WTC11 (cell line): Measurements from ENCODE around the gene JAKMIP1. TPM values are rescaled to one million over a fixed set of nuclear protein-coding genes. Genes with fewer than 3 reads are reported as not detected.

Source experiments
- ATAC-seq: fragments of 200-7000 bp; cut with Tn5 transposase; 2 replicates; pipeline ENCODE4 v1.10.0; 2021; ENCODE audit warnings: mild to moderate bottlenecking, moderate library complexity
- CTCF ChIA-PET: fragments of 300-600 bp; sonication (Branson Sonifier 250); formaldehyde crosslinking; loops from one replicate; lab custom pipeline; 2021; ENCODE audit warnings: antibody characterized with exemption; lab: Charles Lee
- POLR2A ChIA-PET: fragments of 350-600 bp; sonication (Branson Sonifier 250); formaldehyde crosslinking; loops from one replicate; lab custom pipeline; 2021; ENCODE audit warnings: antibody characterized with exemption; lab: Charles Lee
- DNase-seq: peaks from one replicate; pipeline ENCODE4 v3.0.0; 2021; ENCODE audit warnings: low spot score
- H3K27ac Mint-ChIP-seq: 2 replicates; pipeline ENCODE4 v1.8.0; 2021; ENCODE audit warnings: mixed read lengths
- H3K27me3 Mint-ChIP-seq: 2 replicates; pipeline ENCODE4 v1.8.0; 2021; ENCODE audit warnings: low read depth, mild to moderate bottlenecking, moderate library complexity, mixed read lengths
- H3K36me3 Mint-ChIP-seq: 2 replicates; pipeline ENCODE4 v1.8.0; 2021; ENCODE audit warnings: mixed read lengths
- H3K4me1 Mint-ChIP-seq: 2 replicates; pipeline ENCODE4 v1.8.0; 2022; ENCODE audit warnings: mixed read lengths
- H3K4me3 Mint-ChIP-seq: 2 replicates; pipeline ENCODE4 v1.8.0; 2021; ENCODE audit warnings: mild to moderate bottlenecking, moderate library complexity, mixed read lengths
- H3K9me3 Mint-ChIP-seq: 2 replicates; pipeline ENCODE4 v1.8.0; 2021; ENCODE audit warnings: mixed read lengths
- CTCF ChIP-seq: fragments of 200-600 bp; IDR thresholded peaks from 2 replicates; pipeline ENCODE4 v1.8.0; 2022; ENCODE audit warnings: antibody characterized with exemption
- E2F1 ChIP-seq: sonication (generic); formaldehyde crosslinking; IDR thresholded peaks from 2 replicates; pipeline ENCODE4 v1.8.0; 2022; ENCODE audit warnings: mild to moderate bottlenecking, missing genetic modification reagents
- GRHL2 ChIP-seq: fragments of 250-450 bp; sonication (Bioruptor Pico); IDR thresholded peaks from 2 replicates; pipeline ENCODE4 v1.8.0; 2022; ENCODE audit warnings: mild to moderate bottlenecking, moderate library complexity; ENCODE audit not compliant: insufficient replicate concordance, severe bottlenecking
- MXD4 ChIP-seq: fragments of 250-450 bp; sonication (Bioruptor Pico); IDR thresholded peaks from 2 replicates; pipeline ENCODE4 v1.8.0; 2021; ENCODE audit warnings: mild to moderate bottlenecking, moderate library complexity, borderline replicate concordance
- NFYB ChIP-seq: sonication (generic); formaldehyde crosslinking; conservative IDR thresholded peaks from 2 replicates; pipeline ENCODE4 v1.8.0; 2022; ENCODE audit warnings: low read depth, missing genetic modification reagents
- NR1H2 ChIP-seq: sonication (generic); formaldehyde crosslinking; IDR thresholded peaks from 2 replicates; pipeline ENCODE4 v1.9.0; 2021; ENCODE audit warnings: mild to moderate bottlenecking, moderate library complexity, missing genetic modification reagents
- PRRX2 ChIP-seq: fragments of 250-450 bp; sonication (Bioruptor Pico); IDR thresholded peaks from 2 replicates; pipeline ENCODE4 v1.8.0; 2021; ENCODE audit warnings: mild to moderate bottlenecking
- TP53 ChIP-seq: sonication (generic); formaldehyde crosslinking; IDR thresholded peaks from 2 replicates; pipeline ENCODE4 v1.8.1; 2023; ENCODE audit warnings: mild to moderate bottlenecking, missing genetic modification reagents
- USF1 ChIP-seq: sonication (generic); formaldehyde crosslinking; IDR thresholded peaks from 2 replicates; pipeline ENCODE4 v1.8.0; 2022; ENCODE audit warnings: mild to moderate bottlenecking, missing genetic modification reagents
- ZBTB43 ChIP-seq: sonication (generic); formaldehyde crosslinking; IDR thresholded peaks from 2 replicates; pipeline ENCODE4 v1.8.1; 2023; ENCODE audit warnings: mild to moderate bottlenecking, missing genetic modification reagents
- ZNF121 ChIP-seq: sonication (generic); formaldehyde crosslinking; IDR thresholded peaks from 2 replicates; pipeline ENCODE4 v1.8.0; 2023; ENCODE audit warnings: missing genetic modification reagents
- ZNF219 ChIP-seq: sonication (generic); formaldehyde crosslinking; IDR thresholded peaks from 2 replicates; pipeline ENCODE4 v1.8.0; 2023; ENCODE audit warnings: missing genetic modification reagents, mild to moderate bottlenecking, borderline replicate concordance
- ZNF671 ChIP-seq: fragments of 250-450 bp; sonication (Bioruptor Pico); IDR thresholded peaks from 2 replicates; pipeline ENCODE4 v1.8.0; 2021; ENCODE audit warnings: mild to moderate bottlenecking
- total RNA-seq: library from RNA; stranded (reverse); gene quantifications from 3 replicates; pipeline ENCODE4 v1.2.3, GENCODE V29; 2021
- TF ChIP-seq, protein P1 (sequence below): sonication (generic); formaldehyde crosslinking; IDR thresholded peaks from 2 replicates; pipeline ENCODE4 v1.8.0; 2023; ENCODE audit warnings: missing genetic modification reagents
- TF ChIP-seq, protein P2 (sequence below): sonication (generic); formaldehyde crosslinking; IDR thresholded peaks from 2 replicates; pipeline ENCODE4 v1.8.0; 2023; ENCODE audit warnings: missing genetic modification reagents, mild to moderate bottlenecking, borderline replicate concordance
- TF ChIP-seq, protein P3 (sequence below): sonication (generic); formaldehyde crosslinking; IDR thresholded peaks from 2 replicates; pipeline ENCODE4 v1.8.1; 2022; ENCODE audit warnings: mild to moderate bottlenecking, moderate library complexity, missing genetic modification reagents
- TF ChIP-seq, protein P4 (sequence below): sonication (generic); formaldehyde crosslinking; IDR thresholded peaks from 2 replicates; pipeline ENCODE4 v1.8.0; 2022; ENCODE audit warnings: missing genetic modification reagents
- TF ChIP-seq, protein P5 (sequence below): sonication (generic); formaldehyde crosslinking; IDR thresholded peaks from 2 replicates; pipeline ENCODE4 v1.8.1; 2023; ENCODE audit warnings: mild to moderate bottlenecking, missing genetic modification reagents, moderate library complexity
- TF ChIP-seq, protein P6 (sequence below): sonication (generic); formaldehyde crosslinking; IDR thresholded peaks from 2 replicates; pipeline ENCODE4 v1.8.1; 2022; ENCODE audit warnings: low read depth, missing genetic modification reagents, borderline replicate concordance

Gene JAKMIP1
- total RNA-seq, 1 experiment from 2014 or later: 4.0 TPM

- TF ChIP-seq ZBTB43 (CRISPR knock-in tag) (no peak), ZNF219 (CRISPR knock-in tag) (no peak), NFYB (CRISPR knock-in tag) (no peak), USF1 (CRISPR knock-in tag) (no peak), TP53 (no peak), E2F1 (CRISPR knock-in tag) (no peak), ZNF671 (CRISPR knock-in tag) (no peak), MXD4 (CRISPR knock-in tag) (no peak), NR1H2 (CRISPR knock-in tag) (no peak), GRHL2 (CRISPR knock-in tag) (no peak)
- TF ChIP-seq, protein P1, sequence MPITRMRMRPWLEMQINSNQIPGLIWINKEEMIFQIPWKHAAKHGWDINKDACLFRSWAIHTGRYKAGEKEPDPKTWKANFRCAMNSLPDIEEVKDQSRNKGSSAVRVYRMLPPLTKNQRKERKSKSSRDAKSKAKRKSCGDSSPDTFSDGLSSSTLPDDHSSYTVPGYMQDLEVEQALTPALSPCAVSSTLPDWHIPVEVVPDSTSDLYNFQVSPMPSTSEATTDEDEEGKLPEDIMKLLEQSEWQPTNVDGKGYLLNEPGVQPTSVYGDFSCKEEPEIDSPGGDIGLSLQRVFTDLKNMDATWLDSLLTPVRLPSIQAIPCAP (CRISPR knock-in tag): no peak
- TF ChIP-seq, protein P2, sequence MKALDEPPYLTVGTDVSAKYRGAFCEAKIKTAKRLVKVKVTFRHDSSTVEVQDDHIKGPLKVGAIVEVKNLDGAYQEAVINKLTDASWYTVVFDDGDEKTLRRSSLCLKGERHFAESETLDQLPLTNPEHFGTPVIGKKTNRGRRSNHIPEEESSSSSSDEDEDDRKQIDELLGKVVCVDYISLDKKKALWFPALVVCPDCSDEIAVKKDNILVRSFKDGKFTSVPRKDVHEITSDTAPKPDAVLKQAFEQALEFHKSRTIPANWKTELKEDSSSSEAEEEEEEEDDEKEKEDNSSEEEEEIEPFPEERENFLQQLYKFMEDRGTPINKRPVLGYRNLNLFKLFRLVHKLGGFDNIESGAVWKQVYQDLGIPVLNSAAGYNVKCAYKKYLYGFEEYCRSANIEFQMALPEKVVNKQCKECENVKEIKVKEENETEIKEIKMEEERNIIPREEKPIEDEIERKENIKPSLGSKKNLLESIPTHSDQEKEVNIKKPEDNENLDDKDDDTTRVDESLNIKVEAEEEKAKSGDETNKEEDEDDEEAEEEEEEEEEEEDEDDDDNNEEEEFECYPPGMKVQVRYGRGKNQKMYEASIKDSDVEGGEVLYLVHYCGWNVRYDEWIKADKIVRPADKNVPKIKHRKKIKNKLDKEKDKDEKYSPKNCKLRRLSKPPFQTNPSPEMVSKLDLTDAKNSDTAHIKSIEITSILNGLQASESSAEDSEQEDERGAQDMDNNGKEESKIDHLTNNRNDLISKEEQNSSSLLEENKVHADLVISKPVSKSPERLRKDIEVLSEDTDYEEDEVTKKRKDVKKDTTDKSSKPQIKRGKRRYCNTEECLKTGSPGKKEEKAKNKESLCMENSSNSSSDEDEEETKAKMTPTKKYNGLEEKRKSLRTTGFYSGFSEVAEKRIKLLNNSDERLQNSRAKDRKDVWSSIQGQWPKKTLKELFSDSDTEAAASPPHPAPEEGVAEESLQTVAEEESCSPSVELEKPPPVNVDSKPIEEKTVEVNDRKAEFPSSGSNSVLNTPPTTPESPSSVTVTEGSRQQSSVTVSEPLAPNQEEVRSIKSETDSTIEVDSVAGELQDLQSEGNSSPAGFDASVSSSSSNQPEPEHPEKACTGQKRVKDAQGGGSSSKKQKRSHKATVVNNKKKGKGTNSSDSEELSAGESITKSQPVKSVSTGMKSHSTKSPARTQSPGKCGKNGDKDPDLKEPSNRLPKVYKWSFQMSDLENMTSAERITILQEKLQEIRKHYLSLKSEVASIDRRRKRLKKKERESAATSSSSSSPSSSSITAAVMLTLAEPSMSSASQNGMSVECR (CRISPR knock-in tag): no peak
- TF ChIP-seq, protein P3, sequence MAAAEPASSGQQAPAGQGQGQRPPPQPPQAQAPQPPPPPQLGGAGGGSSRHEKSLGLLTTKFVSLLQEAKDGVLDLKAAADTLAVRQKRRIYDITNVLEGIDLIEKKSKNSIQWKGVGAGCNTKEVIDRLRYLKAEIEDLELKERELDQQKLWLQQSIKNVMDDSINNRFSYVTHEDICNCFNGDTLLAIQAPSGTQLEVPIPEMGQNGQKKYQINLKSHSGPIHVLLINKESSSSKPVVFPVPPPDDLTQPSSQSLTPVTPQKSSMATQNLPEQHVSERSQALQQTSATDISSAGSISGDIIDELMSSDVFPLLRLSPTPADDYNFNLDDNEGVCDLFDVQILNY (CRISPR knock-in tag): no peak
- TF ChIP-seq, all 79 proteins: peak for 0
These were observed 147.7 kb downstream of the JAKMIP1 start (continued) for GRCh38 chr4:6052679-6053078.

GRCh38 chr4:6050551-6050950, 149.8 kb downstream of the JAKMIP1 start:
- no peak overlapping the region for H3K4me3 Mint-ChIP-seq
- CTCF ChIA-PET: interaction anchor here (1.0 to 1.5 kb wide), 2 partner anchors 37 to 52 kb away, joined by 3 to 4 read pairs; no protein-coding TSS in a partner anchor
- no peaks in the 10 kb centered on the region for H3K36me3 Mint-ChIP-seq
- POLR2A ChIA-PET: no interaction called here
- ATAC-seq: no peak
- H3K27me3 Mint-ChIP-seq: no peaks in the 10 kb centered on the region
- no peaks in the 10 kb centered on the region for H3K4me1 Mint-ChIP-seq
- H3K27ac Mint-ChIP-seq: no peak overlapping the region
- H3K9me3 Mint-ChIP-seq: no peaks in the 10 kb centered on the region
- DNase-seq: no peak
- TF ChIP-seq PRRX2 (CRISPR knock-in tag) (no peak), CTCF (no peak), ZNF121 (no peak)
- TF ChIP-seq, protein P4, sequence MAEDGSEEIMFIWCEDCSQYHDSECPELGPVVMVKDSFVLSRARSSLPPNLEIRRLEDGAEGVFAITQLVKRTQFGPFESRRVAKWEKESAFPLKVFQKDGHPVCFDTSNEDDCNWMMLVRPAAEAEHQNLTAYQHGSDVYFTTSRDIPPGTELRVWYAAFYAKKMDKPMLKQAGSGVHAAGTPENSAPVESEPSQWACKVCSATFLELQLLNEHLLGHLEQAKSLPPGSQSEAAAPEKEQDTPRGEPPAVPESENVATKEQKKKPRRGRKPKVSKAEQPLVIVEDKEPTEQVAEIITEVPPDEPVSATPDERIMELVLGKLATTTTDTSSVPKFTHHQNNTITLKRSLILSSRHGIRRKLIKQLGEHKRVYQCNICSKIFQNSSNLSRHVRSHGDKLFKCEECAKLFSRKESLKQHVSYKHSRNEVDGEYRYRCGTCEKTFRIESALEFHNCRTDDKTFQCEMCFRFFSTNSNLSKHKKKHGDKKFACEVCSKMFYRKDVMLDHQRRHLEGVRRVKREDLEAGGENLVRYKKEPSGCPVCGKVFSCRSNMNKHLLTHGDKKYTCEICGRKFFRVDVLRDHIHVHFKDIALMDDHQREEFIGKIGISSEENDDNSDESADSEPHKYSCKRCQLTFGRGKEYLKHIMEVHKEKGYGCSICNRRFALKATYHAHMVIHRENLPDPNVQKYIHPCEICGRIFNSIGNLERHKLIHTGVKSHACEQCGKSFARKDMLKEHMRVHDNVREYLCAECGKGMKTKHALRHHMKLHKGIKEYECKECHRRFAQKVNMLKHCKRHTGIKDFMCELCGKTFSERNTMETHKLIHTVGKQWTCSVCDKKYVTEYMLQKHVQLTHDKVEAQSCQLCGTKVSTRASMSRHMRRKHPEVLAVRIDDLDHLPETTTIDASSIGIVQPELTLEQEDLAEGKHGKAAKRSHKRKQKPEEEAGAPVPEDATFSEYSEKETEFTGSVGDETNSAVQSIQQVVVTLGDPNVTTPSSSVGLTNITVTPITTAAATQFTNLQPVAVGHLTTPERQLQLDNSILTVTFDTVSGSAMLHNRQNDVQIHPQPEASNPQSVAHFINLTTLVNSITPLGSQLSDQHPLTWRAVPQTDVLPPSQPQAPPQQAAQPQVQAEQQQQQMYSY (CRISPR knock-in tag): no peak
- TF ChIP-seq, protein P5, sequence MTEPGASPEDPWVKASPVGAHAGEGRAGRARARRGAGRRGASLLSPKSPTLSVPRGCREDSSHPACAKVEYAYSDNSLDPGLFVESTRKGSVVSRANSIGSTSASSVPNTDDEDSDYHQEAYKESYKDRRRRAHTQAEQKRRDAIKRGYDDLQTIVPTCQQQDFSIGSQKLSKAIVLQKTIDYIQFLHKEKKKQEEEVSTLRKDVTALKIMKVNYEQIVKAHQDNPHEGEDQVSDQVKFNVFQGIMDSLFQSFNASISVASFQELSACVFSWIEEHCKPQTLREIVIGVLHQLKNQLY (CRISPR knock-in tag): no peak
- TF ChIP-seq, protein P6, sequence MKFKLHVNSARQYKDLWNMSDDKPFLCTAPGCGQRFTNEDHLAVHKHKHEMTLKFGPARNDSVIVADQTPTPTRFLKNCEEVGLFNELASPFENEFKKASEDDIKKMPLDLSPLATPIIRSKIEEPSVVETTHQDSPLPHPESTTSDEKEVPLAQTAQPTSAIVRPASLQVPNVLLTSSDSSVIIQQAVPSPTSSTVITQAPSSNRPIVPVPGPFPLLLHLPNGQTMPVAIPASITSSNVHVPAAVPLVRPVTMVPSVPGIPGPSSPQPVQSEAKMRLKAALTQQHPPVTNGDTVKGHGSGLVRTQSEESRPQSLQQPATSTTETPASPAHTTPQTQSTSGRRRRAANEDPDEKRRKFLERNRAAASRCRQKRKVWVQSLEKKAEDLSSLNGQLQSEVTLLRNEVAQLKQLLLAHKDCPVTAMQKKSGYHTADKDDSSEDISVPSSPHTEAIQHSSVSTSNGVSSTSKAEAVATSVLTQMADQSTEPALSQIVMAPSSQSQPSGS (CRISPR knock-in tag): no peak
